Activated CD4-positive, CD25-positive, alpha-beta regulatory T cell treated with anti-CD3 and anti-CD28 coated beads, Interleukin-2, amount 50 U/mL, for 16 hours (primary cell): ENCODE measurements around the gene GRID1.

Source experiments
- DNase-seq: peaks from one replicate; pipeline ENCODE4 v3.0.0-alpha.2; 2020; ENCODE audit warnings: low read depth, low spot score

GRID1 gene

GRCh38 chr10:86314616-86315548 is 51.7 kb downstream of the GRID1 start:
- no peak for DNase-seq

- no peak for DNase-seq
These were observed 53.0 kb downstream of the GRID1 start for GRCh38 chr10:86313621-86314041.

GRCh38 chr10:86312701-86313270 is 53.8 kb downstream of the GRID1 start:
- DNase-seq = no peak

GRCh38 chr10:86311906-86312305 is 54.7 kb downstream of the GRID1 start:
- no peak for DNase-seq

GRCh38 chr10:86311190-86311589 is 55.4 kb downstream of the GRID1 start:
- no peak for DNase-seq

- no peak for DNase-seq
These were observed 55.9 kb downstream of the GRID1 start for GRCh38 chr10:86310702-86311101.

GRCh38 chr10:86310291-86310690 is 56.3 kb downstream of the GRID1 start:
- no peak for DNase-seq

GRCh38 chr10:86308056-86308455 is 58.5 kb downstream of the GRID1 start:
- no peak for DNase-seq

- DNase-seq = no peak
These were observed 59.8 kb downstream of the GRID1 start for GRCh38 chr10:86306628-86307278.

GRCh38 chr10:86305521-86305920 is 61.1 kb downstream of the GRID1 start:
- DNase-seq = no peak

- no peak for DNase-seq
These were observed 62.2 kb downstream of the GRID1 start for GRCh38 chr10:86304436-86304835.

- DNase-seq = no peak
These were observed 63.0 kb downstream of the GRID1 start for GRCh38 chr10:86303626-86304025.

- DNase-seq = no peak
These were observed 64.6 kb downstream of the GRID1 start for GRCh38 chr10:86301971-86302370.

GRCh38 chr10:86300931-86301830 is 65.4 kb downstream of the GRID1 start:
- no peak for DNase-seq

GRCh38 chr10:86300399-86300925 is 66.1 kb downstream of the GRID1 start:
- DNase-seq = no peak

GRCh38 chr10:86299562-86299961 is 67.0 kb downstream of the GRID1 start:
- no peak for DNase-seq

GRCh38 chr10:86298501-86299001 is 68.0 kb downstream of the GRID1 start:
- DNase-seq = no peak

GRCh38 chr10:86295791-86296190 is 70.8 kb downstream of the GRID1 start:
- DNase-seq = no peak

GRCh38 chr10:86295351-86295750 is 71.2 kb downstream of the GRID1 start:
- no peak for DNase-seq

GRCh38 chr10:86294346-86295265 is 72.0 kb downstream of the GRID1 start:
- no peak for DNase-seq
